Epithelial cell of esophagus (primary cell): ENCODE measurements around the gene AGXT.

Source experiments
- DNase-seq: peaks from one replicate; pipeline ENCODE4 v3.0.0; 2010; ENCODE audit warnings: low read depth
- H3K4me3 ChIP-seq: 2 replicates; pipeline ENCODE4 v1.5.1; 2011; ENCODE audit warnings: mild to moderate bottlenecking, low read length, control low read depth
- CTCF ChIP-seq: IDR thresholded peaks from 2 replicates; pipeline ENCODE4 v1.5.1; 2011; ENCODE audit warnings: low read depth, mild to moderate bottlenecking, low read length, control low read depth, inconsistent platforms; ENCODE audit not compliant: insufficient read depth; ENCODE audit errors: missing control alignments

The AGXT gene

GRCh38 chr2:240898108-240898730 lies 29.6 kb downstream of the AGXT start:
- peak; percentile 64 for DNase-seq
- H3K4me3 ChIP-seq, result no peak overlapping the region
- no peak for TF ChIP-seq CTCF

- no peak for TF ChIP-seq CTCF
- no peak overlapping the region for H3K4me3 ChIP-seq
- DNase-seq, result no peak
These were observed 30.3 kb downstream of the AGXT start for GRCh38 chr2:240898731-240899467.

- no peak for DNase-seq
- TF ChIP-seq CTCF, result no peak
- H3K4me3 ChIP-seq, result no peak overlapping the region
These were observed 30.8 kb downstream of the AGXT start for GRCh38 chr2:240899468-240899865.

GRCh38 chr2:240900141-240900860 lies 31.7 kb downstream of the AGXT start:
- no peak overlapping the region for H3K4me3 ChIP-seq
- TF ChIP-seq CTCF, result no peak
- DNase-seq, result no peak

- TF ChIP-seq CTCF, result no peak
- no peak overlapping the region for H3K4me3 ChIP-seq
- DNase-seq, result no peak
These were observed 33.5 kb downstream of the AGXT start for GRCh38 chr2:240901986-240902614.

- TF ChIP-seq CTCF, result no peak
These were observed 34.0 kb downstream of the AGXT start for GRCh38 chr2:240902615-240903041.

More at GRCh38 chr2:240902615-240903041, 34.0 kb downstream of the AGXT start:
- no peak overlapping the region for H3K4me3 ChIP-seq
- DNase-seq, result no peak
